SK-N-SH (cell line): ENCODE measurements around the gene PEX11G. TPM values are rescaled to one million over a fixed set of nuclear protein-coding genes. Genes with fewer than 3 reads are reported as not detected.

ENCODE experiments used
- CTCF ChIA-PET: fragments of 300-600, 350-600 bp; formaldehyde crosslinking; extraction: SDS; loops from one replicate; lab custom pipeline; 2021; lab: Yijun Ruan, JAX
- POLR2A ChIA-PET: fragments of 350-600 bp; sonication (Branson Sonifier 250); formaldehyde crosslinking; extraction: SDS; loops from one replicate; lab custom pipeline; 2020; ENCODE audit warnings: antibody characterized with exemption, inconsistent platforms; lab: Yijun Ruan, JAX
- DNase-seq: peaks from one replicate; pipeline ENCODE4 v3.0.0; 2012
- H2AFZ ChIP-seq: fragments of 200-600 bp; sonication (generic); 2 replicates; pipeline ENCODE4 v1.8.1; 2016; ENCODE audit warnings: antibody characterized with exemption, mild to moderate bottlenecking, low read depth
- H3F3A ChIP-seq: fragments of 200-600 bp; sonication (generic); replicated peaks from 2 replicates; pipeline ENCODE3; 2016; ENCODE audit warnings: antibody characterized with exemption, mild to moderate bottlenecking; ENCODE audit not compliant: insufficient read depth
- H3K27ac ChIP-seq, 2 experiments: fragments of 200-500 bp in 1 of 2; fragments of 200-600 bp in 1 of 2; sonication (Bioruptor generic) in 1 of 2; sonication (generic), shearing (Covaris generic) in 1 of 2; 2 replicates each; pipeline versions ENCODE4 v1.5.1 to v1.6.1; 2014 to 2016; ENCODE audit warnings: low read depth in 2 of 2, inconsistent platforms in 1 of 2, low read length in 1 of 2, mild to moderate bottlenecking in 1 of 2, mixed read lengths in 1 of 2
- H3K27me3 ChIP-seq: fragments of 200-600 bp; sonication (generic), shearing (Covaris generic); 2 replicates; pipeline ENCODE4 v1.6.1; 2016; ENCODE audit warnings: mixed run types; ENCODE audit not compliant: insufficient read depth
- H3K36me3 ChIP-seq, 2 experiments: fragments of 200-500 bp in 1 of 2; fragments of 200-600 bp in 1 of 2; sonication (Bioruptor generic) in 1 of 2; sonication (generic) in 1 of 2; replicated peaks in 1 of 2; 2 replicates each; pipeline versions ENCODE3 to v1.5.1; 2014 to 2016; ENCODE audit warnings: low read length in 1 of 2, mild to moderate bottlenecking in 1 of 2; ENCODE audit not compliant: insufficient read depth in 2 of 2, control insufficient read depth in 1 of 2
- H3K4me1 ChIP-seq, 2 experiments: fragments of 200-500 bp in 1 of 2; fragments of 200-600 bp in 1 of 2; sonication (Bioruptor generic) in 1 of 2; sonication (generic), shearing (Covaris generic) in 1 of 2; 2 replicates each; pipeline versions ENCODE4 v1.5.1 to v1.6.1; 2014 to 2016; ENCODE audit warnings: low read depth in 1 of 2, low read length in 1 of 2, mixed run types in 1 of 2; ENCODE audit not compliant: insufficient read depth in 2 of 2, control insufficient read depth in 1 of 2
- H3K4me2 ChIP-seq: fragments of 200-600 bp; sonication (generic), shearing (Covaris generic); 2 replicates; pipeline ENCODE4 v1.6.1; 2017; ENCODE audit warnings: mixed run types
- H3K4me3 ChIP-seq, 2 experiments: fragments of 200-500 bp in 1 of 2; fragments of 200-600 bp in 1 of 2; sonication (Bioruptor generic) in 1 of 2; sonication (generic), shearing (Covaris generic) in 1 of 2; 2 replicates each; pipeline versions ENCODE4 v1.5.1 to v1.8.1; 2014 to 2016; ENCODE audit warnings: low read depth in 2 of 2, inconsistent platforms in 1 of 2, low read length in 1 of 2, mild to moderate bottlenecking in 1 of 2, mixed read lengths in 1 of 2, moderate library complexity in 1 of 2
- H3K79me2 ChIP-seq: fragments of 200-600 bp; sonication (generic); 2 replicates; pipeline ENCODE4 v1.8.1; 2017; ENCODE audit warnings: mild to moderate bottlenecking; ENCODE audit not compliant: insufficient read depth
- H3K9ac ChIP-seq: fragments of 200-600 bp; sonication (generic); 2 replicates; pipeline ENCODE4 v1.6.1; 2017; ENCODE audit warnings: mixed run types
- H3K9me2 ChIP-seq: fragments of 200-600 bp; sonication (generic); 2 replicates; pipeline ENCODE4 v1.6.1; 2017; ENCODE audit warnings: mixed run types
- H3K9me3 ChIP-seq: fragments of 200-600 bp; sonication (generic); 2 replicates; pipeline ENCODE4 v1.6.1; 2017; ENCODE audit warnings: mixed run types, mild to moderate bottlenecking, moderate library complexity
- H4K20me1 ChIP-seq: fragments of 200-600 bp; sonication (generic); 2 replicates; pipeline ENCODE4 v1.6.1; 2017; ENCODE audit warnings: mild to moderate bottlenecking, mixed run types; ENCODE audit not compliant: insufficient read depth
- CHD2 ChIP-seq: fragments of 150-350 bp; IDR thresholded peaks from 2 replicates; pipeline ENCODE4 v1.6.1; 2018; ENCODE audit warnings: low read length; ENCODE audit not compliant: partially characterized antibody
- CTCF ChIP-seq: fragments of 200-600 bp; sonication (generic); IDR thresholded peaks from 2 replicates; pipeline ENCODE4 v1.6.1; 2017; ENCODE audit warnings: antibody characterized with exemption, mild to moderate bottlenecking, moderate library complexity
- ELF1 ChIP-seq: IDR thresholded peaks from 2 replicates; pipeline ENCODE4 v1.4.0; 2012
- EP300 ChIP-seq, 2 experiments: IDR thresholded peaks; 2 replicates each; pipeline versions ENCODE4 v1.4.0 to v1.6.1; 2012; ENCODE audit warnings: borderline replicate concordance in 1 of 2, low read depth in 1 of 2, low read length in 1 of 2
- EZH2phosphoT487 ChIP-seq: fragments of 200-600 bp; sonication (generic); IDR thresholded peaks from 2 replicates; pipeline ENCODE4 v1.6.1; 2017; ENCODE audit warnings: low read depth, mixed run types, mild to moderate bottlenecking, antibody characterized with exemption, moderate library complexity, borderline replicate concordance
- FOSL2 ChIP-seq: IDR thresholded peaks from 2 replicates; pipeline ENCODE4 v1.4.0; 2012; ENCODE audit warnings: low read depth, mild to moderate bottlenecking, moderate library complexity, borderline replicate concordance
- FOXJ3 ChIP-seq: sonication (generic); formaldehyde crosslinking; IDR thresholded peaks from 2 replicates; pipeline ENCODE4 v1.5.1; 2020; ENCODE audit warnings: mild to moderate bottlenecking, missing genetic modification reagents
- GABPA ChIP-seq: IDR thresholded peaks from 2 replicates; pipeline ENCODE4 v1.4.0; 2012; ENCODE audit warnings: low read depth, mild to moderate bottlenecking
- JUND ChIP-seq: IDR thresholded peaks from 2 replicates; pipeline ENCODE4 v1.4.0; 2012
- MAX ChIP-seq: IDR thresholded peaks from 2 replicates; pipeline ENCODE4 v1.4.0; 2012; ENCODE audit warnings: low read depth
- MXI1 ChIP-seq: IDR thresholded peaks from 2 replicates; pipeline ENCODE4 v1.6.1; 2012; ENCODE audit warnings: mild to moderate bottlenecking, low read depth, low read length, improper control_type of control experiment
- PBX3 ChIP-seq: IDR thresholded peaks from 2 replicates; pipeline ENCODE4; 2012
- RAD21 ChIP-seq: IDR thresholded peaks from 2 replicates; pipeline ENCODE4 v1.6.1; 2012; ENCODE audit warnings: mild to moderate bottlenecking, low read length
- RCOR1 ChIP-seq: fragments of 150-350 bp; IDR thresholded peaks from 2 replicates; pipeline ENCODE4 v1.6.1; 2017; ENCODE audit warnings: antibody characterized with exemption, low read length
- RXRA ChIP-seq: IDR thresholded peaks from 2 replicates; pipeline ENCODE4 v1.4.0; 2012; ENCODE audit warnings: low read depth, mild to moderate bottlenecking, borderline replicate concordance
- SMC3 ChIP-seq: IDR thresholded peaks from 2 replicates; pipeline ENCODE4 v1.6.1; 2012; ENCODE audit warnings: low read depth, low read length, improper control_type of control experiment
- TCF12 ChIP-seq: IDR thresholded peaks from 2 replicates; pipeline ENCODE4 v1.4.0; 2012
- WGBS: methylation state at CpG from one replicate; pipeline ENCODE4 v1.1.6; 2017; ENCODE audit warnings: low lambda C conversion rate; 5-methylcytosine and 5-hydroxymethylcytosine counted together
- polyA plus RNA-seq, 3 experiments: library from polyadenylated mRNA; depleted of rRNA; stranded (reverse); fragments of >200 nt; gene quantifications; 2 replicates each; pipeline ENCODE4 v1.2.3, GENCODE V29; 2012
- TF ChIP-seq, protein P1 (sequence below): IDR thresholded peaks from 2 replicates; pipeline ENCODE4 v1.6.1; 2012; ENCODE audit warnings: mild to moderate bottlenecking, low read depth, low read length, moderate library complexity
- TF ChIP-seq, protein P2 (sequence below): fragments of 150-350 bp; IDR thresholded peaks from 2 replicates; pipeline ENCODE4 v1.6.1; 2017; ENCODE audit warnings: antibody characterized with exemption, low read length, low read depth, borderline replicate concordance
- TF ChIP-seq, protein P3 (sequence below): fragments of 150-350 bp; IDR thresholded peaks from 2 replicates; pipeline ENCODE4 v1.6.1; 2016; ENCODE audit warnings: mild to moderate bottlenecking, low read depth, low read length

PEX11G gene
- polyA plus RNA-seq, 1 of the 3 experiments (the other 2 are of a cell fraction): 6.1 TPM

- Histone ChIP-seq H3K4me1 (peaks cover 4 to 24% of the 10 kb centered on the region in 2 experiments; a peak in 2 of 4 replicates), H3K4me3 (no peak overlapping the region), H3K79me2 (peaks cover 24% of the 10 kb centered on the region), H3K27me3 (no peaks in the 10 kb centered on the region), H4K20me1 (no peaks in the 10 kb centered on the region), H3K9me3 (no peaks in the 10 kb centered on the region), H3K9ac (no peak overlapping the region), H3K36me3 (peaks cover 0 to 1% of the 10 kb centered on the region in 2 experiments), H3K9me2 (no peaks in the 10 kb centered on the region), H2AFZ (no peak overlapping the region), H3F3A (no peaks in the 10 kb centered on the region), H3K4me2 (no peak overlapping the region), H3K27ac (peak overlapping the region in 1 of 2 experiments; percentile 0; a peak in 2 of 4 replicates)
- 75% methylated on average over 5 of the region's 5 CpGs for WGBS
- ChIA-PET CTCF (interaction anchor here (1.0 to 4.5 kb wide), 2 partner anchors 8 to 17 kb away, joined by 4 to 16 read pairs; partner anchors contain the start of gene MCOLN1), POLR2A (interaction anchor here (0.8 to 2.5 kb wide), 3 partner anchors 8 to 19 kb away, joined by 3 to 7 read pairs (median 4); partner anchors contain the start of gene MCOLN1)
- DNase-seq: peak; percentile 63
- TF ChIP-seq RAD21 (no peak), EZH2phosphoT487 (no peak), MXI1 (peak; percentile 25; the same call in 1 of the 2 replicates), EP300 (IDR thresholded peaks at IDR 0.05; ENCODE audit: borderline replicate concordance in 1 of 2, low read depth in 1 of 2, low read length in 1 of 2) (peak in 1 of 2 experiments; percentile 78; a peak in 1 of 4 replicates), RXRA (no peak), JUND (no peak), PBX3 (no peak), RCOR1 (peak; percentile 71; the same call in 1 of the 2 replicates), CHD2 (peak; percentile 49), FOSL2 (no peak), ELF1 (no peak), TCF12 (no peak), SMC3 (no peak), CTCF (no peak), FOXJ3 (CRISPR knock-in tag) (no peak), GABPA (no peak), MAX (no peak)
- TF ChIP-seq, protein P1, sequence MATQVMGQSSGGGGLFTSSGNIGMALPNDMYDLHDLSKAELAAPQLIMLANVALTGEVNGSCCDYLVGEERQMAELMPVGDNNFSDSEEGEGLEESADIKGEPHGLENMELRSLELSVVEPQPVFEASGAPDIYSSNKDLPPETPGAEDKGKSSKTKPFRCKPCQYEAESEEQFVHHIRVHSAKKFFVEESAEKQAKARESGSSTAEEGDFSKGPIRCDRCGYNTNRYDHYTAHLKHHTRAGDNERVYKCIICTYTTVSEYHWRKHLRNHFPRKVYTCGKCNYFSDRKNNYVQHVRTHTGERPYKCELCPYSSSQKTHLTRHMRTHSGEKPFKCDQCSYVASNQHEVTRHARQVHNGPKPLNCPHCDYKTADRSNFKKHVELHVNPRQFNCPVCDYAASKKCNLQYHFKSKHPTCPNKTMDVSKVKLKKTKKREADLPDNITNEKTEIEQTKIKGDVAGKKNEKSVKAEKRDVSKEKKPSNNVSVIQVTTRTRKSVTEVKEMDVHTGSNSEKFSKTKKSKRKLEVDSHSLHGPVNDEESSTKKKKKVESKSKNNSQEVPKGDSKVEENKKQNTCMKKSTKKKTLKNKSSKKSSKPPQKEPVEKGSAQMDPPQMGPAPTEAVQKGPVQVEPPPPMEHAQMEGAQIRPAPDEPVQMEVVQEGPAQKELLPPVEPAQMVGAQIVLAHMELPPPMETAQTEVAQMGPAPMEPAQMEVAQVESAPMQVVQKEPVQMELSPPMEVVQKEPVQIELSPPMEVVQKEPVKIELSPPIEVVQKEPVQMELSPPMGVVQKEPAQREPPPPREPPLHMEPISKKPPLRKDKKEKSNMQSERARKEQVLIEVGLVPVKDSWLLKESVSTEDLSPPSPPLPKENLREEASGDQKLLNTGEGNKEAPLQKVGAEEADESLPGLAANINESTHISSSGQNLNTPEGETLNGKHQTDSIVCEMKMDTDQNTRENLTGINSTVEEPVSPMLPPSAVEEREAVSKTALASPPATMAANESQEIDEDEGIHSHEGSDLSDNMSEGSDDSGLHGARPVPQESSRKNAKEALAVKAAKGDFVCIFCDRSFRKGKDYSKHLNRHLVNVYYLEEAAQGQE: no peak
- TF ChIP-seq, protein P2, sequence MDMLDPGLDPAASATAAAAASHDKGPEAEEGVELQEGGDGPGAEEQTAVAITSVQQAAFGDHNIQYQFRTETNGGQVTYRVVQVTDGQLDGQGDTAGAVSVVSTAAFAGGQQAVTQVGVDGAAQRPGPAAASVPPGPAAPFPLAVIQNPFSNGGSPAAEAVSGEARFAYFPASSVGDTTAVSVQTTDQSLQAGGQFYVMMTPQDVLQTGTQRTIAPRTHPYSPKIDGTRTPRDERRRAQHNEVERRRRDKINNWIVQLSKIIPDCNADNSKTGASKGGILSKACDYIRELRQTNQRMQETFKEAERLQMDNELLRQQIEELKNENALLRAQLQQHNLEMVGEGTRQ: no peak
- TF ChIP-seq, protein P3, sequence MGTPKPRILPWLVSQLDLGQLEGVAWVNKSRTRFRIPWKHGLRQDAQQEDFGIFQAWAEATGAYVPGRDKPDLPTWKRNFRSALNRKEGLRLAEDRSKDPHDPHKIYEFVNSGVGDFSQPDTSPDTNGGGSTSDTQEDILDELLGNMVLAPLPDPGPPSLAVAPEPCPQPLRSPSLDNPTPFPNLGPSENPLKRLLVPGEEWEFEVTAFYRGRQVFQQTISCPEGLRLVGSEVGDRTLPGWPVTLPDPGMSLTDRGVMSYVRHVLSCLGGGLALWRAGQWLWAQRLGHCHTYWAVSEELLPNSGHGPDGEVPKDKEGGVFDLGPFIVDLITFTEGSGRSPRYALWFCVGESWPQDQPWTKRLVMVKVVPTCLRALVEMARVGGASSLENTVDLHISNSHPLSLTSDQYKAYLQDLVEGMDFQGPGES: no peak
Observed at GRCh38 chr19:7513809-7514642, 25.2 kb upstream of the PEX11G start.
